ENCODE measurements around the gene DCAF12. TPM values are rescaled to one million over a fixed set of nuclear protein-coding genes. Genes with fewer than 3 reads are reported as not detected.

DCAF12 gene
- total and polyA plus RNA-seq, 2 of the 13 experiments (the other 11 are each of a cell fraction or from before 2014, with no cell fraction given) = 26.8 to 37.4 TPM

GRCh38 chr9:34048727-34049629, 77.5 kb downstream of the DCAF12 start, which contains the start of gene UBAP2 (continued):
- TF ChIP-seq SNAPC2 (CRISPR knock-in tag; IDR thresholded peaks at IDR 0.05) (peak; percentile 87), KIAA2018 (CRISPR knock-in tag; IDR thresholded peaks at IDR 0.05; ENCODE audit: borderline replicate concordance) (no peak), ZNF883 (CRISPR knock-in tag; IDR thresholded peaks at IDR 0.05; ENCODE audit: not compliant biosample characterization) (peak; percentile 74), TFAP4 (IDR thresholded peaks at IDR 0.05; ENCODE audit: borderline replicate concordance, low read depth) (peak; percentile 38; the same call in 1 of the 2 replicates), EEA1 (CRISPR knock-in tag; IDR thresholded peaks at IDR 0.05; ENCODE audit: borderline replicate concordance) (0 out of 2 replicates have a peak, but pooled peaks have one; percentile 73), YEATS2 (CRISPR knock-in tag; IDR thresholded peaks at IDR 0.05; ENCODE audit: borderline replicate concordance) (peak; percentile 83), WIZ (CRISPR knock-in tag; IDR thresholded peaks at IDR 0.05) (no peak), ONECUT2 (CRISPR knock-in tag; IDR thresholded peaks at IDR 0.05) (no peak), CBX1 (IDR thresholded peaks at IDR 0.05; ENCODE audit: low read depth) (peak; percentile 43), GATA4 (IDR thresholded peaks at IDR 0.05; ENCODE audit: borderline replicate concordance, low read depth) (peak; percentile 46; the same call in 1 of the 2 replicates), CC2D1A (CRISPR knock-in tag; IDR thresholded peaks at IDR 0.05) (0 out of 2 replicates have a peak, but pooled peaks have one; percentile 53), ZNF678 (CRISPR knock-in tag; IDR thresholded peaks at IDR 0.05) (no peak), NAIF1 (CRISPR knock-in tag; IDR thresholded peaks at IDR 0.05; ENCODE audit: borderline replicate concordance) (no peak), NFRKB (IDR thresholded peaks at IDR 0.05) (no peak), ZFP62 (CRISPR knock-in tag; IDR thresholded peaks at IDR 0.05) (no peak), U2AF2 (IDR thresholded peaks at IDR 0.05; ENCODE audit: low read depth, low read length) (0 out of 2 replicates have a peak, but pooled peaks have one; percentile 51), ZMAT5 (CRISPR knock-in tag; IDR thresholded peaks at IDR 0.05; ENCODE audit: borderline replicate concordance, low read depth) (no peak), ZNF510 (CRISPR knock-in tag; IDR thresholded peaks at IDR 0.05; ENCODE audit: low read depth) (0 out of 2 replicates have a peak, but pooled peaks have one; percentile 27)
